ENCODE measurements around the gene PARVG. TPM values are rescaled to one million over a fixed set of nuclear protein-coding genes. Genes with fewer than 3 reads are reported as not detected.

The PARVG gene
- total RNA-seq, 1 donor from 2014 or later: 19.9 TPM

GRCh38 chr22:44165286-44165874, 15.3 kb upstream of the PARVG start:
- Histone ChIP-seq H3K4me3 (no peak overlapping the region), H3K27ac (no peak overlapping the region), H3K4me1 (no peaks in the 10 kb centered on the region), H3K9me3 (no peaks in the 10 kb centered on the region), H3K36me3 (no peaks in the 10 kb centered on the region), H3K27me3 (no peaks in the 10 kb centered on the region)
- intact Hi-C loops (cut with DNase I): no loop called here
- no peak for TF ChIP-seq CTCF (IDR thresholded peaks at IDR 0.05)
- no peak for DNase-seq (ENCODE audit: low spot score in 2 of 2)

GRCh38 chr22:44166498-44167276, 14.0 kb upstream of the PARVG start:
- Histone ChIP-seq H3K27ac (no peak overlapping the region), H3K4me1 (no peaks in the 10 kb centered on the region), H3K36me3 (no peaks in the 10 kb centered on the region), H3K27me3 (no peaks in the 10 kb centered on the region), H3K9me3 (no peaks in the 10 kb centered on the region), H3K4me3 (no peak overlapping the region)
- no peak for TF ChIP-seq CTCF (IDR thresholded peaks at IDR 0.05)
- no peak for DNase-seq (ENCODE audit: low spot score in 2 of 2)
- intact Hi-C loops (cut with DNase I): no loop called here

- H3K36me3 ChIP-seq: no peaks in the 10 kb centered on the region
- no peaks in the 10 kb centered on the region for H3K4me1 ChIP-seq
- no peak for DNase-seq (ENCODE audit: low spot score in 2 of 2)
- TF ChIP-seq CTCF (IDR thresholded peaks at IDR 0.05): no peak
- no peaks in the 10 kb centered on the region for H3K9me3 ChIP-seq
- no peak overlapping the region for H3K27ac ChIP-seq
- no peak overlapping the region for H3K4me3 ChIP-seq
- intact Hi-C loops (cut with DNase I): no loop called here
- no peaks in the 10 kb centered on the region for H3K27me3 ChIP-seq
Observed at GRCh38 chr22:44167501-44167900, 13.2 kb upstream of the PARVG start.

GRCh38 chr22:44168206-44168605, 12.5 kb upstream of the PARVG start:
- no peak for DNase-seq (ENCODE audit: low spot score in 2 of 2)
- H3K9me3 ChIP-seq: no peaks in the 10 kb centered on the region
- no peaks in the 10 kb centered on the region for H3K4me1 ChIP-seq
- TF ChIP-seq CTCF (IDR thresholded peaks at IDR 0.05): no peak
- H3K27me3 ChIP-seq: no peaks in the 10 kb centered on the region
- no peaks in the 10 kb centered on the region for H3K36me3 ChIP-seq
- intact Hi-C loops (cut with DNase I): no loop called here
- no peak overlapping the region for H3K4me3 ChIP-seq
- H3K27ac ChIP-seq: no peak overlapping the region

- no peak for DNase-seq (ENCODE audit: low spot score in 2 of 2)
- no peaks in the 10 kb centered on the region for H3K27me3 ChIP-seq
- no peak overlapping the region for H3K27ac ChIP-seq
- no peaks in the 10 kb centered on the region for H3K9me3 ChIP-seq
- no peaks in the 10 kb centered on the region for H3K4me1 ChIP-seq
- no peak for TF ChIP-seq CTCF (IDR thresholded peaks at IDR 0.05)
- H3K36me3 ChIP-seq: no peaks in the 10 kb centered on the region
- intact Hi-C loops (cut with DNase I): no loop called here
- no peak overlapping the region for H3K4me3 ChIP-seq
Observed at GRCh38 chr22:44170470-44170869, 10.3 kb upstream of the PARVG start.
